A549 treated with AZD2906 at 1 μM for 4 hours (cell line): ENCODE measurements around the gene GON4L. TPM values are rescaled to one million over a fixed set of nuclear protein-coding genes. Genes with fewer than 3 reads are reported as not detected.

Experiments used
- total RNA-seq: library from RNA; stranded (reverse); fragments of 200-300 nt; extraction: Qiagen RNA extraction; gene quantifications from 5 replicates; pipeline ENCODE4 v1.2.3, GENCODE V29; 2022

Gene GON4L
- total RNA-seq: 12.2 to 14.4 TPM (median 13.2 TPM) in 5 replicates

GRCh38 chr1:155856975-155857930, at the start of gene GON4L:
TSS of gene GON4L (minus strand) at chr1:155857214. CDS start at chr1:155853780, 3,434 bp downstream.

GRCh38 chr1:155859234-155859829, 2.3 kb upstream of the GON4L start, which contains the start of gene SYT11:
TSS of gene SYT11 (plus strand) at chr1:155859567. CDS start at chr1:155859762, 195 bp downstream.

Other genes with a start within 250 kb of the GON4L start
- gene MSTO1, start 247.0 kb downstream of the GON4L start, total RNA-seq: 38.5 to 42.4 TPM (median 39.1 TPM) in 5 replicates
- gene YY1AP1, start 168.4 kb downstream of the GON4L start, total RNA-seq: 44.1 to 45.5 TPM (median 44.3 TPM) in 5 replicates
- gene DAP3, start 168.1 kb downstream of the GON4L start, total RNA-seq: 106 to 133 TPM (median 109 TPM) in 5 replicates
- 1.00 to 1.4 TPM (median 1.2 TPM) in 5 replicates for gene SYT11, start 2.4 kb upstream of the GON4L start, total RNA-seq
- gene RIT1, start 54.1 kb upstream of the GON4L start, total RNA-seq: 18.3 to 22.3 TPM (median 20.0 TPM) in 5 replicates
- gene KHDC4, start 77.2 kb upstream of the GON4L start, total RNA-seq: 18.9 to 21.7 TPM (median 19.2 TPM) in 5 replicates
- not detected in 5 replicates for gene RXFP4, start 84.4 kb upstream of the GON4L start, total RNA-seq
- gene ARHGEF2, start 121.3 kb upstream of the GON4L start, total RNA-seq: 28.8 to 34.1 TPM (median 33.5 TPM) in 5 replicates
- gene SSR2, start 163.7 kb upstream of the GON4L start, total RNA-seq: 259 to 269 TPM (median 260 TPM) in 5 replicates
- 33.7 to 42.4 TPM (median 36.4 TPM) in 5 replicates for gene UBQLN4, start 196.6 kb upstream of the GON4L start, total RNA-seq
- 149 to 159 TPM (median 157 TPM) in 5 replicates for gene LAMTOR2, start 197.6 kb upstream of the GON4L start, total RNA-seq
- gene RAB25, start 203.9 kb upstream of the GON4L start, total RNA-seq: 0.21 TPM in 1 of 5 replicates, not detected in the others
- 1.2 to 2.6 TPM (median 2.1 TPM) in 5 replicates for gene MEX3A, start 225.3 kb upstream of the GON4L start, total RNA-seq